ENCODE measurements around the gene VWDE. TPM values are rescaled to one million over a fixed set of nuclear protein-coding genes. Genes with fewer than 3 reads are reported as not detected.

The VWDE gene
- total RNA-seq, 1 experiment from 2014 or later = 0.70 TPM

DNA sequence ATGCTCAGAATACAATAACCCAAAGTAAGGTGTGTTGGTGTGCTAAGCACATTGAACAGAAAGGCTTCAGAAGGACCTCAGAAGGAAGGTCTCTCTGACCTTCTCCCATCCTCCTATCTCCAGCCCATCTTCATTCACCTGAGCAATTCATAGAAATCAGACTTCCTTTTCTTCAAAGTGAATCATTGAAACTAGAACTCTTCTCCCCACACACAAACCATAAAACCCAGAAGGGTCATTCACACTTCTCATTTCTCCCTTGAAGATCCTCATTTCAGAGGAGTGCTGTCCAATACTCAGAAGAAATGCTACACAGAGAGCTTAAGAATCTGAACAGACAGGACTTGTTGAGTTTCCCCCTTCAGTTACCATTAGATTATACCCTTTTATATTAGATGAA, 89.5 kb downstream of the VWDE start:
- Mint-ChIP-seq H3K4me1 (ENCODE audit: low read depth, unreplicated experiment) (no peaks in the 10 kb centered on the region), H3K9me3 (ENCODE audit: unreplicated experiment) (no peaks in the 10 kb centered on the region)
- BruUV-seq (replicated peaks) = no TSS peak

GRCh38 chr7:12305502-12305901, 98.2 kb downstream of the VWDE start:
- Mint-ChIP-seq H3K27ac (ENCODE audit: unreplicated experiment) (no peak overlapping the region), H3K9me3 (ENCODE audit: unreplicated experiment) (no peaks in the 10 kb centered on the region), H3K27me3 (ENCODE audit: insufficient read depth, unreplicated experiment) (peaks cover 5% of the 10 kb centered on the region), H3K4me1 (ENCODE audit: low read depth, unreplicated experiment) (no peaks in the 10 kb centered on the region), H3K4me3 (ENCODE audit: unreplicated experiment) (no peak overlapping the region), H3K36me3 (ENCODE audit: insufficient read depth, unreplicated experiment) (no peaks in the 10 kb centered on the region)
- DNase-seq = no peak
- BruUV-seq (replicated peaks) = no TSS peak
- ChIA-PET POLR2A (no interaction called here), CTCF (no interaction called here)
- intact Hi-C loops (cut with micrococcal nuclease; ENCODE audit: unreplicated experiment) = no loop called here
- H3K9me3 ChIP-seq = no peaks in the 10 kb centered on the region
- no peaks in the 10 kb centered on the region for H3K27me3 ChIP-seq (replicated peaks; ENCODE audit: control insufficient read depth, insufficient read depth, low read length)
- TF ChIP-seq, protein P1, sequence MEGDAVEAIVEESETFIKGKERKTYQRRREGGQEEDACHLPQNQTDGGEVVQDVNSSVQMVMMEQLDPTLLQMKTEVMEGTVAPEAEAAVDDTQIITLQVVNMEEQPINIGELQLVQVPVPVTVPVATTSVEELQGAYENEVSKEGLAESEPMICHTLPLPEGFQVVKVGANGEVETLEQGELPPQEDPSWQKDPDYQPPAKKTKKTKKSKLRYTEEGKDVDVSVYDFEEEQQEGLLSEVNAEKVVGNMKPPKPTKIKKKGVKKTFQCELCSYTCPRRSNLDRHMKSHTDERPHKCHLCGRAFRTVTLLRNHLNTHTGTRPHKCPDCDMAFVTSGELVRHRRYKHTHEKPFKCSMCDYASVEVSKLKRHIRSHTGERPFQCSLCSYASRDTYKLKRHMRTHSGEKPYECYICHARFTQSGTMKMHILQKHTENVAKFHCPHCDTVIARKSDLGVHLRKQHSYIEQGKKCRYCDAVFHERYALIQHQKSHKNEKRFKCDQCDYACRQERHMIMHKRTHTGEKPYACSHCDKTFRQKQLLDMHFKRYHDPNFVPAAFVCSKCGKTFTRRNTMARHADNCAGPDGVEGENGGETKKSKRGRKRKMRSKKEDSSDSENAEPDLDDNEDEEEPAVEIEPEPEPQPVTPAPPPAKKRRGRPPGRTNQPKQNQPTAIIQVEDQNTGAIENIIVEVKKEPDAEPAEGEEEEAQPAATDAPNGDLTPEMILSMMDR (IDR thresholded peaks at IDR 0.05; ENCODE audit: insufficient read depth in 1 of 2, low read depth in 1 of 2, low read length in 1 of 2, severe bottlenecking in 1 of 2, unreplicated experiment in 1 of 2) = no peak
- no peaks in the 10 kb centered on the region for H3K4me1 ChIP-seq
- H3K4me3 ChIP-seq (ENCODE audit: low read depth, low read length) = no peak overlapping the region
- H3K36me3 ChIP-seq (ENCODE audit: control insufficient read depth, insufficient read depth, low read length) = no peaks in the 10 kb centered on the region

More for the DNA sequence above, 89.5 kb downstream of the VWDE start:
- ChIA-PET CTCF (no interaction called here), POLR2A (no interaction called here)
- no peak for DNase-seq
- H3K27me3 ChIP-seq (replicated peaks; ENCODE audit: control insufficient read depth, insufficient read depth, low read length) = no peaks in the 10 kb centered on the region
- TF ChIP-seq, protein P1 (IDR thresholded peaks at IDR 0.05; ENCODE audit: insufficient read depth in 1 of 2, low read depth in 1 of 2, low read length in 1 of 2, severe bottlenecking in 1 of 2, unreplicated experiment in 1 of 2) = no peak
- no peak overlapping the region for H3K27ac Mint-ChIP-seq (ENCODE audit: unreplicated experiment)
- no peaks in the 10 kb centered on the region for H3K36me3 Mint-ChIP-seq (ENCODE audit: insufficient read depth, unreplicated experiment)
- H3K4me3 Mint-ChIP-seq (ENCODE audit: unreplicated experiment) = no peak overlapping the region
- no peaks in the 10 kb centered on the region for H3K9me3 ChIP-seq
- H3K27me3 Mint-ChIP-seq (ENCODE audit: insufficient read depth, unreplicated experiment) = peaks cover 3% of the 10 kb centered on the region
- H3K4me1 ChIP-seq = no peaks in the 10 kb centered on the region
- intact Hi-C loops (cut with micrococcal nuclease; ENCODE audit: unreplicated experiment) = no loop called here
- no peaks in the 10 kb centered on the region for H3K36me3 ChIP-seq (ENCODE audit: control insufficient read depth, insufficient read depth, low read length)
- no peak overlapping the region for H3K4me3 ChIP-seq (ENCODE audit: low read depth, low read length)

DNA sequence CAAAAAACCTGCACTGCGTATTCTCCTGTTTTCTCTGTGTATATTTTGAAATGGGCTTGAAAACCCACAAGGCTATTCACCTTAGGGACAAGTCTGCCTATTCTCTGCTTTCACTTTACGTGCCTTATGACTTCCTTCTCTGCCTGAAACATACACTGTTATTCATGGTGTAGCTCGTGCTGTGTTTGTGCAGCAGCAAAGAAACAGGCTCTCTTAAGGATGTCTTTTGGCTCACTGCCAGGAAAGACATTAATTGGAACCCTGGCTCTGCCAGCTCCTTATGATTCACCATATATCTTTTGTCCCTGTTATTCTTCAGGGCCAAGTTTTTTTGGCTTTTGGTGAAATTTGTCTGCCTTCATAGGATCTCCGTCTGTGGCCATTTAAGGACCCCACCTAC, 100.2 kb downstream of the VWDE start:
- H3K36me3 ChIP-seq (ENCODE audit: control insufficient read depth, insufficient read depth, low read length) = no peaks in the 10 kb centered on the region
- peaks cover 5% of the 10 kb centered on the region for H3K27me3 Mint-ChIP-seq (ENCODE audit: insufficient read depth, unreplicated experiment)
- H3K27ac Mint-ChIP-seq (ENCODE audit: unreplicated experiment) = no peak overlapping the region
- H3K9me3 ChIP-seq = no peaks in the 10 kb centered on the region
- no TSS peak for BruUV-seq (replicated peaks)
- H3K36me3 Mint-ChIP-seq (ENCODE audit: insufficient read depth, unreplicated experiment) = no peaks in the 10 kb centered on the region
- TF ChIP-seq, protein P1 (IDR thresholded peaks at IDR 0.05; ENCODE audit: insufficient read depth in 1 of 2, low read depth in 1 of 2, low read length in 1 of 2, severe bottlenecking in 1 of 2, unreplicated experiment in 1 of 2) = no peak
- no peaks in the 10 kb centered on the region for H3K9me3 Mint-ChIP-seq (ENCODE audit: unreplicated experiment)
- no peak for DNase-seq
- no peaks in the 10 kb centered on the region for H3K27me3 ChIP-seq (replicated peaks; ENCODE audit: control insufficient read depth, insufficient read depth, low read length)
- H3K4me1 ChIP-seq = no peaks in the 10 kb centered on the region
- H3K4me3 Mint-ChIP-seq (ENCODE audit: unreplicated experiment) = no peak overlapping the region
- no peak overlapping the region for H3K4me3 ChIP-seq (ENCODE audit: low read depth, low read length)
- intact Hi-C loops (cut with micrococcal nuclease; ENCODE audit: unreplicated experiment) = no loop called here
- ChIA-PET CTCF (no interaction called here), POLR2A (no interaction called here)
- H3K4me1 Mint-ChIP-seq (ENCODE audit: low read depth, unreplicated experiment) = no peaks in the 10 kb centered on the region

All from Caco-2 (cell line).